GM12872 (cell line): Measurements from ENCODE around the gene CLSTN2.

ENCODE experiments used
- TF ChIP-seq, protein P1 (sequence below): IDR thresholded peaks from 3 replicates; pipeline ENCODE4 v1.5.1; 2011; ENCODE audit warnings: low read depth, mild to moderate bottlenecking, low read length, moderate library complexity; ENCODE audit not compliant: insufficient read depth

Gene CLSTN2

DNA sequence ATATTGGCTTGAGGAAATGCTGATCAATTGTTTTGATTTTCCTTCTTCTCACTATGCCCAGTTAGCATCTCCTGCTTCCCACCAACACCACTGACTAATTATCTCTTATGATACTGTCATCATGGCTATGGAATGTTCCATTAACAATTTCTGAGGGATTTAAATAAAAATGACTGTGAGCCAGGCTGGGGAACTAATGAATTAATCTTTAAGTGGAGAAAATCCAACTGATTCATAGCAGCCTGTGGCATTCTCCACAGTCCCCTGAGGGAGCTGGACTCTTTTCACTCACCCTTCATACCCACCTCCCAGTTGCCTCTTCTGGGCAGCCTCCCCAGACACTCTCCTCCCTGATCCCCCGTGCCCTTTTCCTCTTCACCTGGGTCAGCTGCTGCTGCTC, 353.6 kb downstream of the CLSTN2 start:
- TF ChIP-seq, protein P1, sequence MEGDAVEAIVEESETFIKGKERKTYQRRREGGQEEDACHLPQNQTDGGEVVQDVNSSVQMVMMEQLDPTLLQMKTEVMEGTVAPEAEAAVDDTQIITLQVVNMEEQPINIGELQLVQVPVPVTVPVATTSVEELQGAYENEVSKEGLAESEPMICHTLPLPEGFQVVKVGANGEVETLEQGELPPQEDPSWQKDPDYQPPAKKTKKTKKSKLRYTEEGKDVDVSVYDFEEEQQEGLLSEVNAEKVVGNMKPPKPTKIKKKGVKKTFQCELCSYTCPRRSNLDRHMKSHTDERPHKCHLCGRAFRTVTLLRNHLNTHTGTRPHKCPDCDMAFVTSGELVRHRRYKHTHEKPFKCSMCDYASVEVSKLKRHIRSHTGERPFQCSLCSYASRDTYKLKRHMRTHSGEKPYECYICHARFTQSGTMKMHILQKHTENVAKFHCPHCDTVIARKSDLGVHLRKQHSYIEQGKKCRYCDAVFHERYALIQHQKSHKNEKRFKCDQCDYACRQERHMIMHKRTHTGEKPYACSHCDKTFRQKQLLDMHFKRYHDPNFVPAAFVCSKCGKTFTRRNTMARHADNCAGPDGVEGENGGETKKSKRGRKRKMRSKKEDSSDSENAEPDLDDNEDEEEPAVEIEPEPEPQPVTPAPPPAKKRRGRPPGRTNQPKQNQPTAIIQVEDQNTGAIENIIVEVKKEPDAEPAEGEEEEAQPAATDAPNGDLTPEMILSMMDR = no peak

DNA sequence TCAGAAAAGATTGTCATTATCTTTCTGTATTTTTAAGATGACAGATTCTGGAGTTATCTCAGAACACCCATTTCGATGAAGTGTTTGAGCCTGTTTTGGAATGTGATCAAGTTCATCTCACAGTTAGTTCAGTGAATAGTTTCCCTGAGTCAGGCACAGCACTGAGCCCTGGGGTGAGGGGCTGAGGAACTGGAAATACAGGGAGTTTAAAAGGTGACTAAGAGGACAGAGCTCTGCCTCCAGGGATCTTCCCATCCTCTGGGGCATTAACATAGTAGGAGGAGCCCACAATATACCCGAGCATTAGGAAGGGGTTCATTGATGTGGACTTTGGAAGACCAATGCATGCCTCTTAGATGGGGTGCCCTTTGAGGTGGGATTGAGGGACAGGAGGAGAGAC, 355.1 kb downstream of the CLSTN2 start:
- TF ChIP-seq, protein P1 = no peak

- TF ChIP-seq, protein P1 = no peak
Observed at GRCh38 chr3:140292170-140292569, 357.2 kb downstream of the CLSTN2 start.

GRCh38 chr3:140292684-140293083, 357.7 kb downstream of the CLSTN2 start:
- TF ChIP-seq, protein P1 = no peak

- TF ChIP-seq, protein P1 = no peak
Observed at GRCh38 chr3:140294058-140294457, 359.1 kb downstream of the CLSTN2 start.

DNA sequence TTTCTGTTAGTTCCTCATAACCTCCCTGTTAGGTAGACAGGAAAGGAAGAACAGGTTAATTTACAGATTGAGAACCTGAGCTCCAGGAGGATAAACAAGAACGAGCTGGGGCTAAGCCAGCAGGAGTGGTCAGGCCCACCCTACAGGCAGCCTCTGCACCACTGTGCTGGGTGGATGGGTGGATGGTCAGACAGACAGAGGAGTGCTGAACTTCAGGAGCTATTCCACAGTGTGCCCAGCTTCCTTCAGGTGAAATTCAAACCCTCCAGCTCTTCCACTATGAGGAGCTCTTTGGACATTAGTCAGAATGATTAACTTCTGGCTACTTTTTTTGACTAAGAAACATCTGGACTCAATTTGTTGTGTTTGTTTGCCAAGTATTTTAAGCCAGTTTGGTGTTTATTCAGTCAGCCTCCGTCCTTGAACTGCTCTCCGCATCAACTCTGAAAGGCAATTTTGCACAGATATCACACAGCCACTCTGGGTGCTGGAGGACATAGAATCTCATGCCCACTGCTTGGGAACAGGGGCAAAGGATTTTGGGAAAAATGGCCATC, 361.9 kb downstream of the CLSTN2 start:
- TF ChIP-seq, protein P1 = no peak

- TF ChIP-seq, protein P1 = no peak
Observed at GRCh38 chr3:140298043-140298442, 363.1 kb downstream of the CLSTN2 start.
